GM11168 (cell line): ENCODE measurements around the gene ARHGAP5.

Source experiments
- in situ Hi-C: fragments of 300-500 bp; cut with MboI; formaldehyde crosslinking; loops from one replicate; pipeline ENCODE4 v1.12.0; 2022; ENCODE audit warnings: low sequenced_read_pairs; ENCODE audit not compliant: unreplicated experiment

The ARHGAP5 gene

DNA sequence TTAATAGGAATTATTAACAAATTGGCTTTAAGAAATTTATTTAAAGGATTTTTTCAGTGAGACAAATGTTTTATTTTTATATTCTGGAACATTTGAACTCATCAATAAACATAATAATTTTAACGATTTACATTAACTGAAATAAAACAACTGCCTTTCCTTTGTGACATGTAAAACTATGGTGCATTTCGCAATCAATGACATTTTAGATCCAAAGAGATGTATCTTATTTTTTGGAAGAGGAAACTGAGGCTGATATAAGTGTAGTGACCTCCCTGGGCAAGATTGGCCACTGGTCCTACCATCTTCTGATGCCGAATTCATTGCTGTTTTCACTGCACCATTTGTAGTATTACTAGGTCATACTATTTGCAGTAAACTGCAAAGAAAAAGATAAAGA is 128.4 kb downstream of the ARHGAP5 start:
- in situ Hi-C loops: no loop called here

- in situ Hi-C loops: no loop called here
These were observed 128.9 kb downstream of the ARHGAP5 start for GRCh38 chr14:32205984-32206383.

DNA sequence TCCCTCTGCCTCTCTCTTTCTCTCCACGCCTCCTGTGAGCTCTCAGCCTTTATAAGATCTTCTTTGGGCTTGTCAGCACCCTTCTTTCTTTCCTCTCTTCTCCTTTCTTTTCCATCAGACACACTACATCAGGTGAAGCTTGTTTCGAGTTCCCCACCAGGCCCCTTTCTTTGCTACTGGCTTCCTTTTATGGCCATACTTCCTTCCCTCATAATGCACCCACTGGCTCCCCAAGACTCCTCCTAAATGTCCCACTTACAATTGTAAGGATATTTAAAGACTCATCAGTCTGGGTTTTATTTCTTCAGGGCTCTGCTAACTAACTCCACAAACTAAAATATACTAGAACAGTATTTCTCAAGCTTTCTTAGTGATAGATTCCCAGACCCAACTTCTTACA is 129.4 kb downstream of the ARHGAP5 start:
- in situ Hi-C loops: no loop called here

DNA sequence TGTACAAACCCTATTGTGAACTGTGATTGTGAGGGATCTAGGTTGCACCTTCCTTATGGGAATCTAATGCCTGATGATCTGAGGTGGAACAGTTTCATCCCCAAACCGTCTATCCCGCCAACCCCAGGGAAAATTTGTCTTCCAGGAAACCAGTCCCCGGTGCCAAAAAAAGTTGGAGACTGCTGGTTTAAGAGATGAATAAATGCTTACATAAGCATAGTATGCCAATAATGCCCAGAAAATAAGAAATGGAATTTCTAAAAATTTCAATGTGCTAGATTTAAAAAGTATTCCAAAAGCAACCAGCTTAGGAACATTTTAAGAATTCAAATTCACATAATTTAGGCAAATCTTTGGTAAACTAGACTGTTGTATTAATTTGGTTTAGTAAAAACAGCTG is 131.4 kb downstream of the ARHGAP5 start:
- in situ Hi-C loops: no loop called here
